ENCODE measurements around the gene KRT17.
"Not testable (repeated sequence)": the region's sequence is repeated elsewhere in the genome, so short reads cannot be mapped to it uniquely, and the experiment has no call there.

Gene KRT17

GRCh38 chr17:41622340-41623183, 1.8 kb downstream of the KRT17 start:
- peak overlapping the region; percentile 100 for H3K27ac ChIP-seq
- not testable (repeated sequence) for DNase-seq (ENCODE audit: low read depth, low spot score)

- H3K27ac ChIP-seq, result peak overlapping the region; percentile 100
- no peak for DNase-seq (ENCODE audit: low read depth, low spot score)
These were observed 2.5 kb downstream of the KRT17 start for GRCh38 chr17:41621916-41622315.

- H3K27ac ChIP-seq, result peak overlapping the region; percentile 100
- not testable (repeated sequence) for DNase-seq (ENCODE audit: low read depth, low spot score)
These were observed 2.9 kb downstream of the KRT17 start for GRCh38 chr17:41621435-41621817.

- DNase-seq (ENCODE audit: low read depth, low spot score), result peak; percentile 76
- peak overlapping the region; percentile 100 for H3K27ac ChIP-seq
These were observed 3.6 kb downstream of the KRT17 start for GRCh38 chr17:41620583-41621434.

- H3K27ac ChIP-seq, result peak overlapping the region; percentile 100
- DNase-seq (ENCODE audit: low read depth, low spot score), result peak; percentile 75
These were observed 4.3 kb downstream of the KRT17 start for GRCh38 chr17:41619927-41620582.

GRCh38 chr17:41619036-41619926, 5.1 kb downstream of the KRT17 start:
- H3K27ac ChIP-seq, result peak overlapping the region; percentile 100
- DNase-seq (ENCODE audit: low read depth, low spot score), result peak; percentile 90

- peak; percentile 74 for DNase-seq (ENCODE audit: low read depth, low spot score)
- peak overlapping the region; percentile 100 for H3K27ac ChIP-seq
These were observed 5.9 kb downstream of the KRT17 start for GRCh38 chr17:41618341-41619035.

GRCh38 chr17:41617698-41618097, 6.7 kb downstream of the KRT17 start:
- DNase-seq (ENCODE audit: low read depth, low spot score), result peak; percentile 53
- peak overlapping the region; percentile 100 for H3K27ac ChIP-seq

- H3K27ac ChIP-seq, result peak overlapping the region; percentile 100
- no peak for DNase-seq (ENCODE audit: low read depth, low spot score)
These were observed 7.2 kb downstream of the KRT17 start for GRCh38 chr17:41617136-41617535.

- not testable (repeated sequence) for DNase-seq (ENCODE audit: low read depth, low spot score)
- peak overlapping the region; percentile 100 for H3K27ac ChIP-seq
These were observed 7.9 kb downstream of the KRT17 start for GRCh38 chr17:41616486-41616885.

- DNase-seq (ENCODE audit: low read depth, low spot score), result peak; percentile 95
- H3K27ac ChIP-seq, result peak overlapping the region; percentile 100
These were observed 8.9 kb downstream of the KRT17 start for GRCh38 chr17:41615454-41615853.

- peak overlapping the region; percentile 100 for H3K27ac ChIP-seq
- not testable (repeated sequence) for DNase-seq (ENCODE audit: low read depth, low spot score)
These were observed 9.6 kb downstream of the KRT17 start for GRCh38 chr17:41614767-41615166.

GRCh38 chr17:41614098-41614497, 10.3 kb downstream of the KRT17 start:
- DNase-seq (ENCODE audit: low read depth, low spot score), result no peak
- peak overlapping the region; percentile 73 for H3K27ac ChIP-seq

- DNase-seq (ENCODE audit: low read depth, low spot score), result no peak
- H3K27ac ChIP-seq, result peak overlapping the region; percentile 73
These were observed 10.9 kb downstream of the KRT17 start for GRCh38 chr17:41613277-41614082.

GRCh38 chr17:41612376-41613160, 11.8 kb downstream of the KRT17 start, which contains the start of gene KRT16:
Gene KRT16 (minus strand): TSS chr17:41612767. CDS start chr17:41612688, 79 bp downstream.
- DNase-seq (ENCODE audit: low read depth, low spot score), result peak; percentile 65
- H3K27ac ChIP-seq, result peak within 1 kb of the TSS; percentile 73

GRCh38 chr17:41610965-41611640, 13.3 kb downstream of the KRT17 start:
- DNase-seq (ENCODE audit: low read depth, low spot score), result no peak
- peak overlapping the region; percentile 73 for H3K27ac ChIP-seq

- not testable (repeated sequence) for DNase-seq (ENCODE audit: low read depth, low spot score)
- peak overlapping the region; percentile 73 for H3K27ac ChIP-seq
These were observed 14.3 kb downstream of the KRT17 start for GRCh38 chr17:41610061-41610517.
